ENCODE measurements around the gene PRR29.
"Not testable (repeated sequence)": the region's sequence is repeated elsewhere in the genome, so short reads cannot be mapped to it uniquely, and the experiment has no call there.

PRR29 gene

GRCh38 chr17:63974594-63975192, 23.5 kb upstream of the PRR29 start:
- DNase-seq, result no peak

GRCh38 chr17:63975541-63976092, 22.5 kb upstream of the PRR29 start:
- DNase-seq, result no peak

- no peak for DNase-seq
These were observed 21.4 kb upstream of the PRR29 start for GRCh38 chr17:63976702-63977101.

GRCh38 chr17:63978272-63979200, 19.6 kb upstream of the PRR29 start:
- DNase-seq, result no peak

- not testable (repeated sequence) for DNase-seq
These were observed 15.5 kb upstream of the PRR29 start for GRCh38 chr17:63982641-63983040.

GRCh38 chr17:63983320-63983719, 14.8 kb upstream of the PRR29 start:
- no peak for DNase-seq

GRCh38 chr17:63984236-63984635, 13.9 kb upstream of the PRR29 start:
- no peak for DNase-seq

- DNase-seq, result peak in 2 of 3 experiments; percentile 4 to 10
These were observed 13.3 kb upstream of the PRR29 start for GRCh38 chr17:63984651-63985386.

GRCh38 chr17:63985387-63986140, 12.6 kb upstream of the PRR29 start:
- DNase-seq, result no peak

GRCh38 chr17:63986821-63987220, 11.3 kb upstream of the PRR29 start:
- no peak for DNase-seq

GRCh38 chr17:63987221-63988126, 10.7 kb upstream of the PRR29 start:
- no peak for DNase-seq

GRCh38 chr17:63988127-63988478, 10.0 kb upstream of the PRR29 start:
- DNase-seq, result no peak

GRCh38 chr17:63988741-63989621, 9.2 kb upstream of the PRR29 start:
- no peak for DNase-seq

- no peak for DNase-seq
These were observed 8.4 kb upstream of the PRR29 start for GRCh38 chr17:63989622-63990345.

GRCh38 chr17:63991611-63992010, 6.5 kb upstream of the PRR29 start:
- DNase-seq, result no peak

- no peak for DNase-seq
These were observed 4.7 kb upstream of the PRR29 start for GRCh38 chr17:63993368-63993985.

- no peak for DNase-seq
These were observed 2.5 kb upstream of the PRR29 start for GRCh38 chr17:63995626-63996025.

- DNase-seq, result no peak
These were observed 1.5 kb upstream of the PRR29 start for GRCh38 chr17:63996430-63997182.

Data from NCI-H1417 (cell line).